Activated naive CD8-positive, alpha-beta T cell treated with anti-CD3 and anti-CD28 coated beads, Interleukin-2, amount 10 ng/mL, durations not matched to agents 7 days and 5 days (primary cell): ENCODE results near the gene NIPSNAP2. TPM values are rescaled to one million over a fixed set of nuclear protein-coding genes. Genes with fewer than 3 reads are reported as not detected.
A peak's percentile ranks its signal among the peaks of the same experiment; 100 is the strongest.
"Not testable (repeated sequence)": the region's sequence is repeated elsewhere in the genome, so short reads cannot be mapped to it uniquely, and the experiment has no call there.

Experiments used
- ATAC-seq: fragments of 150-1000 bp; cut with Tn5 transposase; one replicate; pipeline ENCODE4 v1.10.0; 2021; ENCODE audit warnings: low read depth, moderate library complexity
- POLR2A ChIA-PET: fragments of 350-600 bp; sonication (Branson Sonifier 250); formaldehyde crosslinking; loops from one replicate; lab custom pipeline; 2021; ENCODE audit warnings: antibody characterized with exemption; lab: Charles Lee
- DNase-seq: peaks from one replicate; pipeline ENCODE4 v3.0.0; 2021
- H3K27ac Mint-ChIP-seq: one replicate; pipeline ENCODE4 v1.8.0; 2022; ENCODE audit warnings: mild to moderate bottlenecking, mixed read lengths
- H3K27me3 Mint-ChIP-seq: one replicate; pipeline ENCODE4 v1.8.0; 2022; ENCODE audit warnings: mild to moderate bottlenecking, moderate library complexity, mixed read lengths
- H3K36me3 Mint-ChIP-seq: one replicate; pipeline ENCODE4 v1.8.0; 2021; ENCODE audit warnings: mild to moderate bottlenecking, mixed read lengths
- H3K4me1 Mint-ChIP-seq: one replicate; pipeline ENCODE4 v1.8.0; 2021; ENCODE audit warnings: mixed read lengths
- H3K4me3 Mint-ChIP-seq: one replicate; pipeline ENCODE4 v1.8.0; 2022; ENCODE audit warnings: mild to moderate bottlenecking, moderate library complexity, mixed read lengths
- H3K9me3 Mint-ChIP-seq: one replicate; pipeline ENCODE4 v1.8.0; 2021; ENCODE audit warnings: mixed read lengths
- total RNA-seq, 2 experiments: library from RNA; stranded (reverse); gene quantifications; one replicate each; pipeline ENCODE4 v1.2.3, GENCODE V29; 2021

The NIPSNAP2 gene
- total RNA-seq: 10 to 100 TPM; 29.6 to 32.6 TPM

- DNase-seq (peak; percentile 88), ATAC-seq (peak; percentile 79)
- Mint-ChIP-seq H3K4me1 (peaks cover 24% of the 10 kb centered on the region), H3K27ac (peak within 1 kb of the TSS; percentile 88), H3K27me3 (no peaks in the 10 kb centered on the region), H3K9me3 (no peaks in the 10 kb centered on the region), H3K4me3 (peak within 1 kb of the TSS; percentile 87), H3K36me3 (peaks cover 8% of the 10 kb centered on the region)
- POLR2A ChIA-PET: interaction anchor here (0.5 to 1.1 kb wide), 6 partner anchors 14 to 142 kb away, joined by 3 to 5 read pairs (median 4); partner anchors contain the start of genes CCT6A, CHCHD2, PSPH and SUMF2
Observed at GRCh38 chr7:55964261-55965099, at the start of gene NIPSNAP2. TSS of gene NIPSNAP2 (plus strand) at chr7:55964585. CDS start at chr7:55964610, 25 bp downstream.

- H3K27ac Mint-ChIP-seq: no peak overlapping the region
- ATAC-seq: no peak
- H3K4me1 Mint-ChIP-seq: peaks cover 1% of the 10 kb centered on the region
- H3K4me3 Mint-ChIP-seq: no peak overlapping the region
- no peak for DNase-seq
- POLR2A ChIA-PET: no interaction called here
- H3K9me3 Mint-ChIP-seq: peaks cover 4% of the 10 kb centered on the region
- H3K27me3 Mint-ChIP-seq: no peaks in the 10 kb centered on the region
- peaks cover under 1% of the 10 kb centered on the region for H3K36me3 Mint-ChIP-seq
Observed at GRCh38 chr7:55917771-55918170, 46.6 kb upstream of the NIPSNAP2 start.

- H3K9me3 Mint-ChIP-seq: peaks cover 13% of the 10 kb centered on the region
Observed at GRCh38 chr7:55928006-55928767, 36.2 kb upstream of the NIPSNAP2 start.

GRCh38 chr7:55931421-55932151 is 32.8 kb upstream of the NIPSNAP2 start:
- Mint-ChIP-seq H3K4me3 (no peak overlapping the region), H3K27ac (no peak overlapping the region), H3K27me3 (no peaks in the 10 kb centered on the region), H3K9me3 (peaks cover 18% of the 10 kb centered on the region), H3K36me3 (peaks cover 3% of the 10 kb centered on the region), H3K4me1 (no peaks in the 10 kb centered on the region)
- POLR2A ChIA-PET: no interaction called here
- DNase-seq: no peak
- ATAC-seq: no peak

More at GRCh38 chr7:55928006-55928767, 36.2 kb upstream of the NIPSNAP2 start:
- H3K27me3 Mint-ChIP-seq: no peaks in the 10 kb centered on the region
- H3K36me3 Mint-ChIP-seq: peaks cover 5% of the 10 kb centered on the region
- POLR2A ChIA-PET: no interaction called here
- no peak overlapping the region for H3K27ac Mint-ChIP-seq
- DNase-seq (no peak), ATAC-seq (no peak)
- H3K4me3 Mint-ChIP-seq: no peak overlapping the region
- H3K4me1 Mint-ChIP-seq: no peaks in the 10 kb centered on the region

- H3K27me3 Mint-ChIP-seq: no peaks in the 10 kb centered on the region
- no peak overlapping the region for H3K27ac Mint-ChIP-seq
- no peaks in the 10 kb centered on the region for H3K4me1 Mint-ChIP-seq
- peaks cover 4% of the 10 kb centered on the region for H3K36me3 Mint-ChIP-seq
- H3K9me3 Mint-ChIP-seq: peaks cover 39% of the 10 kb centered on the region
- no peak overlapping the region for H3K4me3 Mint-ChIP-seq
- POLR2A ChIA-PET: no interaction called here
- DNase-seq: no peak
- ATAC-seq: no peak
Observed at GRCh38 chr7:55939514-55940123, 24.8 kb upstream of the NIPSNAP2 start.

- POLR2A ChIA-PET: no interaction called here
- Mint-ChIP-seq H3K4me3 (no peak overlapping the region), H3K36me3 (peaks cover 2% of the 10 kb centered on the region), H3K4me1 (no peaks in the 10 kb centered on the region), H3K27ac (no peak overlapping the region), H3K9me3 (peaks cover 16% of the 10 kb centered on the region), H3K27me3 (no peaks in the 10 kb centered on the region)
- ATAC-seq (no peak), DNase-seq (no peak)
Observed at GRCh38 chr7:55946545-55946944, 17.8 kb upstream of the NIPSNAP2 start.

GRCh38 chr7:55951637-55952351 is 12.6 kb upstream of the NIPSNAP2 start, which contains the start of gene MRPS17:
TSS of gene MRPS17 (plus strand) at chr7:55951877. CDS start at chr7:55953196, 1,319 bp downstream.
- Mint-ChIP-seq H3K27ac (peak within 1 kb of the TSS; percentile 98), H3K9me3 (peaks cover 3% of the 10 kb centered on the region), H3K27me3 (no peaks in the 10 kb centered on the region)

GRCh38 chr7:55952352-55952671 is 12.1 kb upstream of the NIPSNAP2 start:
- H3K36me3 Mint-ChIP-seq: peaks cover 12% of the 10 kb centered on the region
- ATAC-seq, POLR2A ChIA-PET, H3K27me3 Mint-ChIP-seq, H3K9me3 Mint-ChIP-seq, H3K4me1 Mint-ChIP-seq, DNase-seq: not testable (repeated sequence)
- H3K27ac Mint-ChIP-seq: peak overlapping the region; percentile 98
- peak overlapping the region; percentile 95 for H3K4me3 Mint-ChIP-seq

More at GRCh38 chr7:55951637-55952351, 12.6 kb upstream of the NIPSNAP2 start, which contains the start of gene MRPS17:
- DNase-seq (peak; percentile 92), ATAC-seq (peak; percentile 100)
- Mint-ChIP-seq H3K36me3 (peaks cover 12% of the 10 kb centered on the region), H3K4me3 (peak within 1 kb of the TSS; percentile 95), H3K4me1 (peaks cover 8% of the 10 kb centered on the region)
- POLR2A ChIA-PET: interaction anchor here (0.7 kb wide), 1 partner anchor 111 kb away, joined by 3 read pairs; no protein-coding TSS in a partner anchor

GRCh38 chr7:55953707-55954475 is 10.5 kb upstream of the NIPSNAP2 start:
- H3K4me1 Mint-ChIP-seq: peaks cover 8% of the 10 kb centered on the region
- DNase-seq (no peak), ATAC-seq (no peak)
- POLR2A ChIA-PET: no interaction called here
- H3K4me3 Mint-ChIP-seq: no peak overlapping the region
- H3K27ac Mint-ChIP-seq: no peak overlapping the region
- no peaks in the 10 kb centered on the region for H3K27me3 Mint-ChIP-seq
- peaks cover 18% of the 10 kb centered on the region for H3K36me3 Mint-ChIP-seq
- H3K9me3 Mint-ChIP-seq: no peaks in the 10 kb centered on the region

GRCh38 chr7:55957190-55957589 is 7.2 kb upstream of the NIPSNAP2 start:
- no peaks in the 10 kb centered on the region for H3K27me3 Mint-ChIP-seq
- ATAC-seq (no peak), DNase-seq (no peak)
- peaks cover 7% of the 10 kb centered on the region for H3K4me1 Mint-ChIP-seq
- peaks cover 16% of the 10 kb centered on the region for H3K36me3 Mint-ChIP-seq
- no peaks in the 10 kb centered on the region for H3K9me3 Mint-ChIP-seq
- POLR2A ChIA-PET: no interaction called here
- no peak overlapping the region for H3K4me3 Mint-ChIP-seq
- no peak overlapping the region for H3K27ac Mint-ChIP-seq

GRCh38 chr7:55962014-55962413 is 2.4 kb upstream of the NIPSNAP2 start:
- POLR2A ChIA-PET: interaction anchor here (1.0 kb wide), 2 partner anchors 103 to 144 kb away, joined by 4 read pairs; partner anchors contain the start of gene CHCHD2
- peaks cover 16% of the 10 kb centered on the region for H3K4me1 Mint-ChIP-seq
- DNase-seq: no peak
- no peak overlapping the region for H3K4me3 Mint-ChIP-seq
- no peak overlapping the region for H3K27ac Mint-ChIP-seq
- no peaks in the 10 kb centered on the region for H3K9me3 Mint-ChIP-seq
- H3K27me3 Mint-ChIP-seq: no peaks in the 10 kb centered on the region
- ATAC-seq: no peak
- peaks cover 6% of the 10 kb centered on the region for H3K36me3 Mint-ChIP-seq
